Renal pelvis (tissue), 4 donors: Measurements from ENCODE around the gene NEDD4L. TPM values are rescaled to one million over a fixed set of nuclear protein-coding genes. Genes with fewer than 3 reads are reported as not detected.

Experiments
- DNase-seq: peaks from one replicate; pipeline ENCODE4 v3.0.0-alpha.2; 2013
- polyA plus RNA-seq, 3 donors: library from polyadenylated mRNA; unstranded; fragments of 120-200 nt; gene quantifications; one replicate each; pipeline ENCODE4 v1.2.1, GENCODE V29; 2013; ENCODE audit not compliant: insufficient read length in 3 of 3

Gene NEDD4L
- polyA plus RNA-seq, 3 donors, result 103 to 179 (median 152) TPM

- no peak for DNase-seq
Measured at GRCh38 chr18:58313491-58314032, 269.5 kb downstream of the NEDD4L start.

- DNase-seq, result no peak
Measured at GRCh38 chr18:58314284-58314683, 270.3 kb downstream of the NEDD4L start.

GRCh38 chr18:58315041-58315440, 271.0 kb downstream of the NEDD4L start:
- DNase-seq, result no peak

- no peak for DNase-seq
Measured at GRCh38 chr18:58315739-58316215, 271.8 kb downstream of the NEDD4L start.

- DNase-seq, result no peak
Measured at GRCh38 chr18:58316396-58317342, 272.6 kb downstream of the NEDD4L start.

GRCh38 chr18:58319719-58320118, 275.7 kb downstream of the NEDD4L start:
- no peak for DNase-seq

- DNase-seq, result no peak
Measured at GRCh38 chr18:58320907-58321561, 277.0 kb downstream of the NEDD4L start.

GRCh38 chr18:58321986-58322385, 278.0 kb downstream of the NEDD4L start:
- peak; percentile 57 for DNase-seq

GRCh38 chr18:58322464-58322863, 278.4 kb downstream of the NEDD4L start:
- DNase-seq, result no peak

- no peak for DNase-seq
Measured at GRCh38 chr18:58323866-58324762, 280.1 kb downstream of the NEDD4L start.

- no peak for DNase-seq
Measured at GRCh38 chr18:58324824-58325480, 280.9 kb downstream of the NEDD4L start.

GRCh38 chr18:58325494-58325893, 281.5 kb downstream of the NEDD4L start:
- no peak for DNase-seq

GRCh38 chr18:58334061-58334460, 290.0 kb downstream of the NEDD4L start:
- DNase-seq, result no peak

- DNase-seq, result no peak
Measured at GRCh38 chr18:58335223-58335622, 291.2 kb downstream of the NEDD4L start.

- no peak for DNase-seq
Measured at GRCh38 chr18:58335821-58336220, 291.8 kb downstream of the NEDD4L start.

GRCh38 chr18:58336605-58337004, 292.6 kb downstream of the NEDD4L start:
- DNase-seq, result no peak

GRCh38 chr18:58337285-58337684, 293.3 kb downstream of the NEDD4L start:
- no peak for DNase-seq

- DNase-seq, result peak; percentile 71
Measured at GRCh38 chr18:58337686-58338085, 293.7 kb downstream of the NEDD4L start.

- DNase-seq, result no peak
Measured at GRCh38 chr18:58338141-58338540, 294.1 kb downstream of the NEDD4L start.

GRCh38 chr18:58338961-58339592, 295.1 kb downstream of the NEDD4L start:
- peak; percentile 65 for DNase-seq

- no peak for DNase-seq
Measured at GRCh38 chr18:58339890-58340289, 295.9 kb downstream of the NEDD4L start.
